GM21381 (cell line): ENCODE data around the gene CCR3.

Source experiments
- ATAC-seq: cut with Tn5 transposase; IDR thresholded peaks from one replicate; pipeline ENCODE4 v1.9.1; 2021; ENCODE audit warnings: mild to moderate bottlenecking, moderate library complexity; ENCODE audit not compliant: unreplicated experiment

Gene CCR3

GRCh38 chr3:46270474-46270873 is 28.2 kb downstream of the CCR3 start:
- no peak for ATAC-seq

- no peak for ATAC-seq
Observed at GRCh38 chr3:46271209-46271745, 29.0 kb downstream of the CCR3 start.

- ATAC-seq: no peak
Observed at GRCh38 chr3:46272028-46272451, 29.8 kb downstream of the CCR3 start.

GRCh38 chr3:46276497-46277099 is 34.3 kb downstream of the CCR3 start:
- no peak for ATAC-seq

GRCh38 chr3:46277476-46277875 is 35.2 kb downstream of the CCR3 start:
- no peak for ATAC-seq

- no peak for ATAC-seq
Observed at GRCh38 chr3:46278816-46279672, 36.8 kb downstream of the CCR3 start.

- no peak for ATAC-seq
Observed at GRCh38 chr3:46280105-46280797, 38.0 kb downstream of the CCR3 start.

- ATAC-seq: no peak
Observed at GRCh38 chr3:46281551-46281950, 39.3 kb downstream of the CCR3 start.

GRCh38 chr3:46282041-46282440 is 39.8 kb downstream of the CCR3 start:
- no peak for ATAC-seq

GRCh38 chr3:46282696-46283095 is 40.4 kb downstream of the CCR3 start:
- no peak for ATAC-seq

- ATAC-seq: no peak
Observed at GRCh38 chr3:46283881-46284450, 41.7 kb downstream of the CCR3 start.

GRCh38 chr3:46284981-46285683 is 42.9 kb downstream of the CCR3 start:
- ATAC-seq: no peak

- no peak for ATAC-seq
Observed at GRCh38 chr3:46285931-46286619, 43.8 kb downstream of the CCR3 start.

- ATAC-seq: no peak
Observed at GRCh38 chr3:46286947-46287565, 44.8 kb downstream of the CCR3 start.

GRCh38 chr3:46289551-46289950 is 47.3 kb downstream of the CCR3 start:
- no peak for ATAC-seq

GRCh38 chr3:46289966-46290365 is 47.7 kb downstream of the CCR3 start:
- no peak for ATAC-seq

- ATAC-seq: no peak
Observed at GRCh38 chr3:46291046-46291445, 48.8 kb downstream of the CCR3 start.

GRCh38 chr3:46293035-46293724 is 50.9 kb downstream of the CCR3 start:
- ATAC-seq: no peak
